CD1c-positive myeloid dendritic cell (primary cell): ENCODE measurements around the gene KIAA1210.

ENCODE experiments used
- DNase-seq: peaks from one replicate; pipeline ENCODE4 v3.0.0-alpha.2; 2016; ENCODE audit errors: extremely low spot score

Gene KIAA1210

GRCh38 chrX:119127650-119128049, at the start of gene KIAA1210:
Gene KIAA1210, minus strand, starts transcription at chrX:119127812. Its CDS starts 4,170 bp downstream, at chrX:119123642.
- DNase-seq: no peak

DNA sequence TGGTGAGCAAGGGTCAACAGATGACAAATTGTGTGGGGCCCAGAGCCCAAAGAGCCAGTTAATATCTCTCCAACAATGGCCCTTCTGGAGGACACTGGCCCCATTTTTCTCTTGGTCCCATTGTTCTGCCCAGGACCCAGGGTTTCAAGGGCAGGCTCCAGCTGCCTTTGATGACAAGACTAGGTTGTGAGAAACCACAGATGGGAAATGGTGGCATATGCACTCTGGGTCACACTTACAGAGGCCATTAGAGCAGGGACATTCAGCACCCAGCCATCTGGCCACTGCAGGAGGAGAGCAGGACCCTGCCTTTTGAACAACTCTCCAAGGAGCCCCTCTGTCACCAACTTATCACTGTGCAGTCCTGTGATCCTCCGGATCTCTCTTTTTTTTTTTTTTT, 49.7 kb upstream of the KIAA1210 start:
- DNase-seq: no peak

DNA sequence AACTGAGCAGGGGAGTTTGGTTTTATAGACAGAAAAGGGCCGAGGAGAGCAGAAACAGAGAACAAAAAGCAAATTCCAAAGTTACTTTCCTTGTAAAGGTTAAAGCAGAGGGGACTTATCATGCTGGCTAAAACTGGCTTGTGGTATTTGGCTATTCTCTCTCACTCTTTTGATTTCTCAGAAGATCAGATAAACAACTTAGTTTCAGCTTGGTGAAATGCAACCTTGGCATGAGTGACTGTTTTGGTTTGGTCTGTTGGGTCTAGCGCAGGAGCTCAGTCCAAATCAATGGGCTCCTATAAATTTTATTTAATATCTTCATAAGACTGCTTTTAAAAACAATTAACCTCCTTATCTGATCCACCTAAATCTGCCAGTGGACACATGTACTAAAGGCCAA, 47.3 kb upstream of the KIAA1210 start:
- no peak for DNase-seq

- DNase-seq: no peak
Measured at GRCh38 chrX:119168104-119168503, 40.5 kb upstream of the KIAA1210 start.

- no peak for DNase-seq
Measured at GRCh38 chrX:119158226-119158625, 30.6 kb upstream of the KIAA1210 start.

- DNase-seq: no peak
Measured at GRCh38 chrX:119156241-119156640, 28.6 kb upstream of the KIAA1210 start.

DNA sequence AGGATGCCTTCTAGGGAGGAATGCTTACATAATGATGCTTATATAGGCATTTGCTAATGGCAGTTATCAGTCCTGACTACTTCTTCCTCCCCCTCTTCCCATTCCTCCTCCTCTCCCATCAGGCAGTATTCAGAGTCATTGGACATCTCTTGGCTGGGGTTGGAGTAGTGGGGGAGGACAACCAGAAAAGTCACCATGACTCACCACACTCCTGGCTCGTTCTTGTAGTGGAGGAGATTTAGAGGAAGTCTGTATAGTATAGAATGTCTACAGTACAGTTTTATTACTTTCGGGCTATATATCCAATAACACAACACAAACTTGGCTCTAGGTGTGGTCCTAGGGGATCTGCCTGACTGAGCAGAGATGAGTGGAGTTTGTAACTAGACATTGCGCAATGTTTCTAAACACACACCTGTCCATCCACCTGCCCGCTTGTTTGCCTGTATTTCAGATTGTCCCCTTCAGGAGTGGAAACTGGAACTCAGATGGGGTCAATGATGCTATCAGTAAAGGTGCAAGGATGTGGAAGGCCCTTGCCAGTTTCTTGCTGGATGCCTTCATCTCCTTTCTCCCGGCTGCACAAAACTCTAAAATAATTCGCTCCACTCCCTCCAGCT, 27.9 kb upstream of the KIAA1210 start:
- peak; percentile 2 for DNase-seq

DNA sequence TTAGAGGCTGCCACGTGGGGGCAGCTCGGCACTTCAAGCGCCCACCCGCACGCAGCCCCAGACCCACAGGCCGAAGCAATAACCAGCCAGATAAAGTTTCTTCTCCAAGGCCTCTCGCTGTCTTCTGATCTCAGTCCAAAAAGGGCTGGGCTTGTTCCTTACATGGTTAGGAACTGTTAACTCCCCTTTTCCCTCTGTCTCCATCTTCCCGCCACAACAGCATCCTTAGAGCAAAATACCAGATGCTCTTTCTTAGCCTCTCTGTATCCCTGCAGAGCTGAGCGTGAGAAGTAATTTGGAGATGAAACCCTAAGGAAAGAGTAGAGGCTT, 23.4 kb upstream of the KIAA1210 start:
- DNase-seq: no peak

DNA sequence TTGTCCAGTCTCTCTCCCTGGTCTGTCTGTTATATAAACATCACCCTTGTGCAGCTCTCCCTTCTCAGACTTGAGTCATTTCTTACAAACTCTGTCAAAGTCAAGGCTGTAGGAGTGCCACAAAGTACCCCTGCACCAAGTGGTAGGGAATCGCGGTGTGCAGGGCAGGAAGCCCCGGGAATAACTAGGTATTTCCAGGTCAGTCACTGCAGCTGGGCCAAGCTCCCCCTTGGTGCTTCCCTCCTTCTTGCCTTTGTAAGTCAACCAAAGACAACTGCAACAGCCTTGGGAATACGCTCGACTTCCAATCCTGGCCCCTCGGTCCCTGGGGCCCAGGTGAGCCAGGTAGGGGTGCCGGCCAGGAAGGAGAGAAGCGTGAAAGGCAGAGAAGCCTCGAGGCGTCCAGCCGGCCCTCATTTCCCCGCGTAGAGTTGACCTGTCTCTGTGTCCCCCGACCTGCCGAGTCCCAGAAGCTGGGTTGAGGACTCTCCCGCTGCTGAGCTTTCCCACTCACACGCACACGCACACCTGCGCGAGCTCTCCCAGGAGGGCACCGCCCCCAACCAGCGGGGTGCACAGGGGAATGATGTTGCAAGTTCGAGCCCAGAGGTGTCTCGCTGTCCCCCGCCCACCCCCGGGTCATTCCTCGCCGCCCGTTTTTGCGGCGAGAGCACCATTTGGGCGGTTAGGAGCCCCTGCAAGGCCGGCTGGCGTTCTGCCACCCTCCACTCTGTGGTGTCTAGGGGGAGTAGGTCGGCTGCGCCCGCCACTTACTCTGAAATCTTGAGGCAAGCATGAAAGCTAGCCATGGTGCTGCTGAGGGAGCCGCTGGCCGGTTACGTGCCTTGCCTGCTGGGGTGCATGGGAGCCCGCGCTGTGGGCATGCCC, 22.8 kb upstream of the KIAA1210 start:
- DNase-seq: no peak

GRCh38 chrX:119147486-119147885, 19.9 kb upstream of the KIAA1210 start:
- no peak for DNase-seq

- DNase-seq: no peak
Measured at GRCh38 chrX:119145241-119145653, 17.6 kb upstream of the KIAA1210 start.

- no peak for DNase-seq
Measured at GRCh38 chrX:119134466-119134865, 6.9 kb upstream of the KIAA1210 start.

- DNase-seq: peak; percentile 1
Measured at GRCh38 chrX:119132961-119133360, 5.3 kb upstream of the KIAA1210 start.

DNA sequence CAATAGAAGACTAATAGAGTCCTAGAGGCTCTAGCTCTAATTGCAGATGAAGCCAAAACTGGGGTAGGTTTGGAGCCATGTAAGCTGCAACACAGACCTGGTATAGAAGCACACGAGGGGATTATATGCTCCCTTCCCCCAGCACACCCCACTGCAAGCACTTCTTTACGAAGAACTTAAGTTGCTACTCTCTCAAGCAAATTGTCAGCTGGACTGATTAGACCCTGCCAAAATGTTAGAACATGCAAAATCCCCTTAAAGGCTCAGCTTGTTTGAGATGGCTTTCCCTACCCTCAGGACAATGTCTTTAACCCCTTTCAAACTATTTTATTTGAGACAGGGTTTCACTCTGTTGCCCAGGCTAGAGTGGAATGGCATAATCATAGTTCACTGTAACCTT, 4.7 kb upstream of the KIAA1210 start:
- no peak for DNase-seq

DNA sequence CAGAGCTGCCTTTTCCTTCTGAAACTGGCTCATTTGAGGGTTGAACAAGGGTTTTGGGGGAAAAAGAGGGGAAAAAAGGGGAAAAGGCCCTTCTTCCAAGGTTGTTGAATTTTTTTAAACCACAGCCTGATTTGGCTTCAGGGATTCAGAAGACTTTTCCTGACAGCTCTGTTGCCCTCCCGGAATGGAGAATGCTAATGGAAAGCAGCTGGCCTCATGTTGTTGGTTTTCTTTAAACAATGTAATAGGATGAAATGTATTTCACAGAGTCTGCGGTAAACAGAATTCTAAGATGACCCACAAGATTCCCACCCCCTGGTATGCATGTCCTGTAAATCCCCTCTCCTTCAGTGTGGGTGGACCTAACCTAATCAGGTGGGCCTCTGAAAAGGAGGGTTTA, 3.3 kb upstream of the KIAA1210 start:
- DNase-seq: no peak

DNA sequence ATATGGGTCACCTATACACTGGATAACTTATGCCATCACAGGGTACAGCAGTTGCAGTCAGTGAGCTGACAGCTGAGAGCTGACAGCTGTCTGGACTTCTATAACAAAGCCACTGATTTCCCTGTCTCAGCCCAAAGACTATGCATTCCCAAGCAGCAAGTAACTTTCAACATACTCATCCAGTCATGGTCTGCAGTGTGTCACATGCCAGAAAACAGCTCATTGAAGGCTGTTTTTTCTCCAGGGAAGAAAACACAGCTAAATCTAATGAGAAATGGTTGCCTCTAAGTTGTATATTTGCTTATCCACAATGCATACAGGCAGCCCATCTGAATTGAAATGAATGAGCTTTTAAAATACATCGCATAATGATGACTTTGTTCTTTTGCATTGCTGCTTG, 6.3 kb downstream of the KIAA1210 start:
- DNase-seq: no peak

- peak; percentile 40 for DNase-seq
Measured at GRCh38 chrX:119118780-119119395, 8.7 kb downstream of the KIAA1210 start.

DNA sequence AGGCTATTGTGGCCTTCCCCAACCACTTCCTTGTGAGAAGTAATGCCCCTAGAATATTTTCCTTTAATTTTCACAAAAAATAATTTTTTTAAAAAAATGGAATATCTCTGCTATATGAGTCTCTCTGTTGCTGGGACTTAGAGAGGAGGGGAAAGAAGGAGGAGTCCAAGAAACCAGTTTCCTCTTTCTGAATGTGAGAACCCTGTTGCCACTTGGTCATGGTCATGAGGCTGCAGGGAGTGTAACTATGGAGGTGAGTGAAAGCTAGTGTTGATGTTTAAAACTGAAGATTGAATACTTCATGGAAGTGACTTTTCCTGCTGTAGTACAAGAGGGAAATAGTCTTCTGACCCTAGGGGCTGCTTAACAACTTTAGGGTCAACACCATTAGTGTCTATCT, 20.4 kb downstream of the KIAA1210 start:
- DNase-seq: no peak

- DNase-seq: no peak
Measured at GRCh38 chrX:119105826-119106225, 21.8 kb downstream of the KIAA1210 start.

DNA sequence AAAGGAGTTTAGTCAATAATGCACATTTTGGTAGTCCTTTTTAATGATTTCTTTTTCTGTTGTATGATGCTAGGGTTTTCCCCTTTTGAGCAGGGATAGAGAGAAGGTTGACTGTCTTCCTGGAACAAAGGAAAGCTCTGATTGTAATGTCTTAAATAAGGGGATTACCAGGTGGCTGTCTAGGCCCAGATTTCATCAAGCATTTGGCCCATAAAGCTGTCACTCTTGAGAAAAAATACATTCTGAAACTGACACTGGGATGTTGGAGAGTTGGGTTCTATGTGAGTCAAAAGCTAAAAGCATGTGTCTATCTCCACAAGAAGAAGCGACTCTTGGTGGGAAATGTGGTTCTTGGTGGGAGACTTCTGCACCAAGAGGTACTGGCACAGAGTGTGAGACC, 26.4 kb downstream of the KIAA1210 start:
- no peak for DNase-seq

DNA sequence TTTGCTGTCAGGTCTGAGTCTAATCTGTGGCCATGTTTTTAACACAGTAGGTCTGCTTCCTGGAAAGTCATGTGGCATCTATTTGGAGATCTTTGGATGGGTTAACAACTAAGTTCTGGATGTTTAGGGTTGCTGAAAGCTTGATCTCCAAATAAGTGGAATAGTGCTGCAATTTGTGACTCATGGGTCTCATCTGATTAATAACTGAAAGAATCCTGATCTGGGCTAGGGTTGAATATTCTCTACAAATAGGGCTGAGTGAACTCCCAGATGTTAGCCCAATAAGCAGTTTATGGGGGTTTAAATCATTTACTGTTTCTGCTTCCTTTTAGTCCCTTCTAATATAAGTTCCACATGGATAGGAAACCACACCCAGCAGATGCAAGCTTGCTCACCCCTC, 31.7 kb downstream of the KIAA1210 start:
- no peak for DNase-seq

GRCh38 chrX:119094819-119095218, 32.8 kb downstream of the KIAA1210 start:
- no peak for DNase-seq
